IPS-18c (cell line): ENCODE data around the gene WRAP53.
A peak's percentile ranks its signal among the peaks of the same experiment; 100 is the strongest.

Experiments
- H3K4me3 ChIP-seq: 2 replicates; pipeline ENCODE4 v1.7.0; 2013; ENCODE audit warnings: low read depth, mild to moderate bottlenecking, low read length, moderate library complexity; ENCODE audit not compliant: insufficient read depth
- H3K9me3 ChIP-seq: one replicate; pipeline ENCODE4 v1.6.1; 2013; ENCODE audit warnings: mild to moderate bottlenecking, low read length, moderate library complexity; ENCODE audit not compliant: control insufficient read depth, insufficient read depth

Gene WRAP53

DNA sequence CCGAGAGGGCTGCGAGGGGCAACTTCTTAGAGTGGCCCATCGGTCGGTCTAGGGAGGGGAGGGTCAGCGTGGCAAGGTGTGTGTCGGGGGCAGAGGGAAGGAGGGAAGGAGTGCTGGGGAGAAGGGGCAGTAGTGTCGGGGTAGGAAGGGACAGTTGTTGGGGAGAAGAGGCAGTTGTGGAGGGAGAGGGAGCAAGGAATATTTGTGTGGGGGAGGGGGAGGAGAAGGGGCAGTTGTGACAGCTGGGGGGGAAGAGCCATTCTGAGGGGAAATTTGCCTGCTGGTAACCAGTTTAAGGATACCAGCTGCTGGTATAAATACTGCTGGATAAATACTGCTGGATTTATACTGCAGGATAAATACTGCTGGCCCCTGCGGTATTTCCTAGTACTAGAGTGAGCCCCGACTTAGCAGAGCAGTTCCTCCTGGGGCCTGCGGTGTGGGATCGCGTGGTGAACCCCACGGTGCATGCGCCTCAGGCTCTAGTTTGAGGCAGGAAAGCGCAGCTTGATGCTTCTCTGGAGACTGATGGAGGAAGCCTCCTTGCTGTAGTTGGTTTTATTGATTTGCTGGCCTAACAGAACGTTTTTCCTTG lies 29.6 kb downstream of the WRAP53 start:
- Histone ChIP-seq H3K9me3 (peaks cover 2% of the 10 kb centered on the region), H3K4me3 (peak overlapping the region; percentile 89; the same call in 1 of the 2 replicates)

DNA sequence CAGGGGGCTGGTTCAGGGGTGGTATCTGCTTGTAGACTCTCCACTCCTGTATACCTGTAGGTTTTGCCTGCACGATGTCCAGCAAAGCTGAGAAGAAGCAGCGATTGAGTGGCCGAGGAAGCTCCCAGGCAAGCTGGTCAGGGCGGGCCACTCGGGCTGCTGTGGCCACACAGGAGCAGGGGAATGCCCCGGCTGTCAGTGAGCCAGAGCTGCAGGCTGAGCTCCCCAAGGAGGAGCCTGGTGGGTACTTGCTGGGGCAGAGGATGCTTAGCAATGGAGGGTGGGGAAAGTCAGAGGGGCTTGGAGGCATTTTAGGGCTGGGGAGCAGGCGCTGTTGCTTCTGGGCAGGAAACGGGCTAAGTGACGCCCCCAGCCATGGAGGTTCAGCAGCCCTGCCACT lies 31.4 kb downstream of the WRAP53 start:
- peaks cover 2% of the 10 kb centered on the region for H3K9me3 ChIP-seq
- H3K4me3 ChIP-seq, result no peak overlapping the region

DNA sequence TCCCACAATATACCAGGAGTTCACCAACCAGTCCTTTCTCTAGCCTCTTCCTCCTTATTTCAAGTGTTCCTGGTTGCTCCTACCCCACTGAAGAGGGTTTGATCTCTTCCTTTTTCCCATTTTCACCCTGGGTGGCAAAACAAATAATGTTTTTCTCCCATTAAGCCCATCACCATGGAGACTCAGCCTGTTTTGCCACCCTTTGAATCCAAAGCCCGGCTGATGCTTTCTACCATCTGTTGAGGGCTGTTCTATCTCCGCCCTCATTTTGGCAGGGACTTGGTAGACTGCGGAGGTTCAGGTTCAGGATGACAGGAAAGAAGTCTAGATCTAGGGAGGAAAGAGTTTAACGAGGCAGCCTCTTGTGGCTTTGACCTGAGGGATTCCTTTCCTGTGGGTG lies 31.8 kb downstream of the WRAP53 start:
- Histone ChIP-seq H3K4me3 (no peak overlapping the region), H3K9me3 (peaks cover 2% of the 10 kb centered on the region)

DNA sequence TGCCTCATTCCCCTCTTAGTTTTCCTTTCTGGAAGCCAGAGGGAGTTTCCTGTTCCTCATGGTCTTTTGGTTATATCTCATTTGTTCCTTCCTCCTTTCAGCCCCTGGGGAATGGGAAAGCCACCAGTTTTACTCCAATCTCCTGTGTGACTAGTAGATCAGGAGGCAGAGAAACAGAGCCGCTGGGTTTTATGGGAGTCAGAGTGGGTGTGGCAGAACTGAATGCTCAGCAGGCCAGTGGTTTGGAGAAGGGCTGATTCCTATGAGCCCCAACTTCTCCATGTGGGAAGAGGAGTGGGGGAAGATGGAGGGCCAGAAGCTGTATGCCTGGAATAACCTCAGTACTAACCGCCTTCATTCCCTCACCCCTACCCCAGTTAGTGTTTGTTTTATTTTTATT lies 33.3 kb downstream of the WRAP53 start:
- peaks cover 2% of the 10 kb centered on the region for H3K9me3 ChIP-seq
- H3K4me3 ChIP-seq, result no peak overlapping the region

DNA sequence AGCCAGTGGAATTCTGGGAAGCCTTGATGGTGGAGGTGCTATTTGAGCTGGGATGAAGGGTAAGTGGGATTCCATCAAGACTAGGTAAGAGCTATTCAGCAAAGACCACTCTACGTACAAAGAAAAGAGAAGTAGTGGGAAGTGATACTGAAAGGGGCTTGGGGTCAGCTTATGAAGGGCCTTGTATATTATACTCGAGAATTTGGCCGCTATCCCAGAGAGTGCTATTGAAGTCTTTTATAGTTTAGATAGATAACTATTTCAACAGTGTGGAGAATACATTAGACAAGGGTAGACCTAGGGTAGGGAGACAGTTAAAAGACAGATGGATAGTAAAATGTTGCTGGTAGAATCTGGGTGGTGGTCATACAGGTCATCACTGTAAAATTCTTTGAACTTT lies 39.6 kb downstream of the WRAP53 start:
- Histone ChIP-seq H3K9me3 (no peaks in the 10 kb centered on the region), H3K4me3 (no peak overlapping the region)

DNA sequence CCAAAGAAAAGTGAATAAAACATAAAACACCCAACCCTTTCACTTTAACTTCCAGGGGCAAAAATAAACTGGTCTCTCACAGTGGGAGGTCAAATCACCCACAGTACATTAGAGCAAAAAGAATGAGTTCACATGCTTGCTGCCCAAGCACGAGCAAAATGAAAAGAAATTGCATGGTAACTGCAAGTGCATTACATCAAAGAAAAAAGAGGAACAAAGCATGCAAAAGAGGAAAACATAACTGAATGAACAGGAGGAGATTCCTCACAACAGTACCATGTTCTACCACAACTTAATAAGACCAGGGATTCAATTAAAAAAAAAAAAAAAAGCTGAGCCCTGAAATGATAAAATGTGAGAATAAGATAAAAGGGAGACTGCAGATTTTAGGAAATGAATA lies 41.5 kb downstream of the WRAP53 start:
- Histone ChIP-seq H3K9me3 (no peaks in the 10 kb centered on the region), H3K4me3 (no peak overlapping the region)

DNA sequence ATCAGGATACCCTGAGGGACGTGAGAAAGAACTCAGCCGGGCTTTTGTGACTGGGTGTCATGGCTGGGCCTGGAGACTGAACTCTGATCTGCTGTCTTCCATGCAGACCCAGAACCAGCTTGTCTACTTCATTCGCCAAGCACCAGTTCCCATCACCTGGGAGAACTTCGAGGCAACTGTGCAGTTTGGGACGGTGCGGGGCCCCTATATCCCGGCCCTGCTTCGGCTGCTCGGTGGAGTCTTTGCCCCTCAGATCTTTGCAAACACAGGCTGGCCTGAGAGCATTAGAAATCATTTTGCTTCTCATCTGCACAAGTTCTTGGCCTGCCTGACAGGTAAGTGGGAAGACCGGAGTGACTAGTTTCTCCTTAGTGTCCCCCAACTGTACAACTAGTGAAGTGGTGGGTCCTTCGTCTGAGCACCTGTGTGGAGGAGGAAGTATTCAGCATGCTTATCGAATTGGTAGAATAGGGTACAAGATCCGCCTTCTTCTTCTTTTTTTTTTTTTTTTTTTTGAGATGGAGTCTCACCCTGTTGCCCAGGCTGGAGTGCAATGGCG lies 44.8 kb downstream of the WRAP53 start:
- H3K4me3 ChIP-seq, result no peak overlapping the region
- H3K9me3 ChIP-seq, result no peaks in the 10 kb centered on the region

DNA sequence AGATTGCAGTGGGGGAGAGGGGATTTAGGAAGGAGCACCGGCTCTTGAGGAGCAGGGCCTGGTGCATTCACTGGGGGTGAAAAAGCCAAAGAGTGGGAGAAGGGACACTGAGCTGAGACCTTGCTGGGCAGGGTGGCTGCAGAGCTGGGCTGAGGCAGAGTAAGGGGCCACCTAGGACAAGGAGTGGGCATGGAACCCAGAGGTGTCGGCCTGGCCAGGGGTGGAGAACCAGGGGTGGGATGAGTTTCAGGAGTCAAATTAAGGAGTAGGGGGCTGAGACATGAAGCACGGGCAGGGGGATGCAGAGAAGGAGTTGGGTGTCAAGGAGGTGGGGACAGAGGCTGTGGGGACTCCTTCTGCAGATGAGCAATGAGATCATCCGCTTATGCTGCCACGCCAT lies 49.3 kb downstream of the WRAP53 start:
- H3K9me3 ChIP-seq, result no peaks in the 10 kb centered on the region
- no peak overlapping the region for H3K4me3 ChIP-seq

DNA sequence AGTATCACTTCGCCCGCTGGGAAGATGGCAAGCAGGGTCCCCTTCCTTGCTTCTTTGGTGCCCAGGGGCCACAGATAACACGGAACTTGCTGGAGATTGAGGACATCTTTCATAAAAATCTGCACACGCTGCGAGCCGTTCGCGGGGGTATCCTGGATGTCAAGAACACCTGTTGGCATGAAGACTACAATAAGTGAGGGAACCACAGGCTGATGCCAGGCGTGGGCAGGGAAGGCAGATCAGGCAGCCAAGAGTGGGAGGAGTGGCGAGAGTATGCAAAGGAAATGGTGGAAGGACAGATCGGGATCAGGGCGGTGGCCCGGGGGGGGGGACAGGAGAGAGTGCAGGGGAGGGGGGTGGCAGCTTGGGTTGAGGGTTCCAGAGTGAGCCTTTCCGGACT lies 51.5 kb downstream of the WRAP53 start:
- H3K4me3 ChIP-seq, result no peak overlapping the region
- no peaks in the 10 kb centered on the region for H3K9me3 ChIP-seq

DNA sequence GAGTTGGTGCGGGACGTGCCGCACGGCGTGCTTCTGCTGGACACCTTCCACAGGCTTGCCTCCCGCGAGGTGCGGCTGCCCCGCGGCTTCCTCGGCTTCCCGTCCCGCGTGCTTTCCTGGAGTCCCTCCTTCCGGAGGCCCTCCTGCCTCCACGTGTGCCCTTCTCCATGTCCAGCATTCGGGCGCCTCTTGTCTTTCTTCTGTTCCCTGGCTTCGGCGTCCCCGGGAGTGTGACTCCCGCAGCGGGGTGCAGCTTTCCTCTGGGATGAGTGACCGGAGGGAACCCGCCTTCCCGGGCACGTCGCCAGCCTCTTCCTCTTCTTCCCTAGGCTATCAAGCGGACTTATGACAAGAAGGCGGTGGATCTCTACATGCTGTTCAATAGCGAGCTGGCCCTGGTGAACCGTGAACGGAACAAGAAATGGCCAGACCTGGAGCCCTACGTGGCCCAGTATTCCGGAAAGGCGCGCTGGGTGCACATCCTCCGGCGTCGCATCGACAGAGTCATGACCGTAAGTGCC lies 52.3 kb downstream of the WRAP53 start:
- H3K4me3 ChIP-seq, result no peak overlapping the region
- no peaks in the 10 kb centered on the region for H3K9me3 ChIP-seq

DNA sequence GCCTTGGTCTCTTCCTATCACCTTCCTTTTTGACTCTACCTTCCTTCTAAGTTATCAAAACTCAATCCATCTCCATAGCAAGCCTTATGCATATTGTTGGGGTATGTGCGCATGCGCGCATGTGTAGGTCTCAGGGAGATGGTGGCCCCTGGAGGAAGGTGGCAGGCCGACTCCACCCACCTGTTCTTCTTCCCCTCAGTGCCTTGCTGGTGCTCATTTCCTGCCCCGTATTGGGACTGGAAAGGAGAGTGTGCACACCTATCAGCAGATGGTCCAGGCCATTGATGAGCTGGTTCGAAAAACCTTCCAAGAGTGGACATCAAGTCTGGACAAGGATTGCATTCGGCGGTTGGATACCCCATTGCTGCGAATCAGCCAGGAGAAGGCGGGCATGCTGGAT lies 54.5 kb downstream of the WRAP53 start:
- Histone ChIP-seq H3K4me3 (no peak overlapping the region), H3K9me3 (no peaks in the 10 kb centered on the region)

DNA sequence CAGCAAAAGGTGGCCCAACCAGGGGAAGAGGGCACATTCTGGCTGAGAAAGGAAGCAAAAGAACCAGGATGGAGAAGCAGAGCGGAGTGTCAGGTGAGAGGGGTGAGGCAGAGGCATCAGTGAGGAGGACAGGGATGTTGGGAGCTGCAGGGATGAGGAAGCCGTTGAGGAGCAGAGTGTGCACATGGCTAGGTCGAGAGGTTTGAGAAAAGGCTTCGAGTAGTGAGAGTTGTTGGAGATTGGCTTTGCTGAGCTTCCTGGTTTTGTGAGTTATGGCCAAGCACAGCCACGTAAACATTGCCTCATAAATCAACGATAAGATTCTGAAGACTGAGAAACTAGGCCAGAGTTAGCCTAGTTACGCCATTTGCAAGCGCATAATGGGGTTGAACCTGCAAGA lies 56.1 kb downstream of the WRAP53 start:
- H3K9me3 ChIP-seq, result no peaks in the 10 kb centered on the region
- no peak overlapping the region for H3K4me3 ChIP-seq

DNA sequence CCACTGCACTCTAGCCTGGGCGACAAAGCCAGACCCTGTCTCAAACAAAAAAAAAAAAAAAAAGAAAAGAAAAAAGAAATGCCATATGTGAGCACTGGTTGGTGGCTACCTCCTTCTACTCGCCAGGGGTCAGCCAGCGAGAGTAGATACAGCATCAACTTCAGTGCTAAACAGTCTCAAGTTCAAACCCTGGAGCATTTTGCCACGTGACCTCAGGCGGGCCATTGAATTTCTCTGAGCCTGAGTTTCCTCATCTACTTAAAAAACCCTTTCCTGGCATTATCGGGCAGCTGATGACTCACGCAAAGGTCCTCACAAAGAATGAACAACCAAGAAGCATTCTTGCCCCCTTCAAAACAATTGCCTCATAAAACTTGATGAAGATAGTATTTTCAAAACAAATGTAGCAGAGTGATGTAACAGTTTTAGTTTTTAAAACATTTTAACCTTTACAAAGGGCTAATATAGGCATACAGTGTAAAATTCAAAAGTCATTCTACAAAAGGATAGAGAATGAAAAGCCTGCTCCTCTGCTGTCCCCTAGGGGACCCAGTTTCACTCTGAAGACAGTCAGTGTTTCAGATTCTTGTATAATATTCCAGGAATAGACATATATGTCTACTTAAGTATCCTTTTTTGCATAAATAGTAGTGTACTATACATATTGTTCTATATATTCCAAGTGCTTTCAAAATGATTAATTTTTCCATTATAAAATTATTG lies 57.6 kb downstream of the WRAP53 start:
- Histone ChIP-seq H3K4me3 (no peak overlapping the region), H3K9me3 (no peaks in the 10 kb centered on the region)

DNA sequence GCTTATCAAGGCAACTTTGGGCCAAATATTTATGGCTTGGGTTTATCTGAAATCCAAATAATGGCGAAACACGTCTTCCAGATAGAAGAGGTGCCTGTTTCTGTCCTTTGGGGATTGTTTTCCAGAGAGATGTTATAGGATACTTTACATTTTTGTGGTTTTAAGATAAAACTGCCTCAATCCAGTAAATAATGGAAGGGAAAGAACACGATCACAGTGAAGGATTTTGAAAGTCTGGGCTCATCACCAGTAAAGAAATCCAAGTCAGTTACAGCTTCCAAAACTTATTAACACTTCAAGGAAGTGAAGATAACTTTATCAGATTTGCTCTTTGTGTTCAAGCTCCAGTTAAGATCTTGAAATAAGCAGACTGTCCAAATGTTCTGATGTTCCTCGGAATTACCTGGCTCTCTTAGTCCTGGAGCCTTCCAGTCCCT lies 59.4 kb downstream of the WRAP53 start:
- Histone ChIP-seq H3K4me3 (no peak overlapping the region), H3K9me3 (no peaks in the 10 kb centered on the region)

DNA sequence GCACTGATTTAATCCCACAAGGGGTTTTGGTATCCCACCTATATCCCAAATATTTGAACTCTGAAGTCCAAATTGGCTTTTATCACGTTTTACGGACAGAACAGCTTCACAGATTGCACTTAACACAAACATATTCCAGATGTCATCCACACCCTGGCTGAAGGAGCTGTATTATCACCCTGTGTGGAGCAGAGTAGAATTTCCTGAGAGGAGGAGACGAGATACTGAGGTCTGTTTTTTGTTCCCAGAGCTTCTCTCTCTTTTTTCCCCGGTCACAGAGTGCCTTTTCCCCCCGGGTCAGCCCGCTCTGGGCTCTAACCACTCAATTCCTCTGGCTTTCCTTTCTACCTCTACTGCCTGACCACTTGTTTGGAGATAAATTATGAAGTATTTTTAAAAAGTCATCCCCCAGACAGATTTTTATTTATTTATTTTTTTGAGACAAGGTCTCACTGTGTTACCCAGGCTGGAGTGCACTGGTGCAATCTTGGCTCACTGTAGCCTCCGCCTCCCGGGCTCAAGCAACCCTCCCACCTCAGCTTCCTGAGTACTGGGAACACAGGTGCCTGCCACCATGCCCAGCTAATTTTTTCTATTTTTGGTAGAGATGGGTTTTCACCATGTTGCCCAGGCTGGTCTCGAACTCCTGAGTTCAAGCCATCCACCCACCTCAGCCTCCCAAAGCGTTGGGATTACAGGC lies 59.9 kb downstream of the WRAP53 start:
- no peaks in the 10 kb centered on the region for H3K9me3 ChIP-seq
- H3K4me3 ChIP-seq, result no peak overlapping the region

DNA sequence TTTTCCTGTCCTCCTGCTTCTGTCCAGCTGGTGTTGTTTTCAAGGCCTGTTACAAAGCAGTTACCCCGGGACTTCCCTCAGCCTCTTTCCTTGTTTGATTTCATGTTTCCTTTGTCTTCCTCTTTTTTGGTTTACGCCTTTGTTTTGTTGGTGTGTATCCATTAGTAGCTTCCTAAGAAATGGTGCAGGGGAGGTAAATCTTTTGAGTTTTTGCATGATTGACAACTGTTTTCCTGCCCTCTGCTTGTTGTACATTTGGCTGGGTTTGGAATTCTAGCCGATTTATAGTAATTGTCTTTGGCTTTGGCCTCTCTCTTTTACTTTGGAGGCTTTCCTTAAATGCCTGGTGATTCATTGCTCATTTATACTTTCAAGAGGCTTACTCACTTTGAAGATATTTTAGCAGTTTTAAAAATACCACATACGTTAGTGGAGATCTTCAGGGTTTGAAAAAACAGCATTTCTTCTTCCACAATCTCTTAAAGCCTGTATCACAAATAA lies 62.1 kb downstream of the WRAP53 start:
- H3K9me3 ChIP-seq, result no peaks in the 10 kb centered on the region
- no peak overlapping the region for H3K4me3 ChIP-seq
